ENCODE data around the gene SUSD3. TPM values are rescaled to one million over a fixed set of nuclear protein-coding genes. Genes with fewer than 3 reads are reported as not detected.
"Not testable (repeated sequence)": the region's sequence is repeated elsewhere in the genome, so short reads cannot be mapped to it uniquely, and the experiment has no call there.

The SUSD3 gene
- polyA plus RNA-seq, 4 donors = 8.5 to 10.3 (median 10.2) TPM

GRCh38 chr9:93108291-93109041 lies 50.0 kb downstream of the SUSD3 start:
- no peak for DNase-seq (ENCODE audit: low read depth in 4 of 4, low spot score in 2 of 4)

- no peak for DNase-seq (ENCODE audit: low read depth in 4 of 4, low spot score in 2 of 4)
Observed at GRCh38 chr9:93110311-93110855, 51.9 kb downstream of the SUSD3 start.

GRCh38 chr9:93111001-93111370 lies 52.5 kb downstream of the SUSD3 start:
- DNase-seq (ENCODE audit: low read depth in 4 of 4, low spot score in 2 of 4) = no peak

- no peak for DNase-seq (ENCODE audit: low read depth in 4 of 4, low spot score in 2 of 4)
Observed at GRCh38 chr9:93111371-93112115, 53.0 kb downstream of the SUSD3 start.

GRCh38 chr9:93112116-93112863 lies 53.8 kb downstream of the SUSD3 start:
- no peak for DNase-seq (ENCODE audit: low read depth in 4 of 4, low spot score in 2 of 4)

- no peak for DNase-seq (ENCODE audit: low read depth in 4 of 4, low spot score in 2 of 4)
Observed at GRCh38 chr9:93112864-93113389, 54.4 kb downstream of the SUSD3 start.

- DNase-seq (ENCODE audit: low read depth in 4 of 4, low spot score in 2 of 4) = no peak
Observed at GRCh38 chr9:93114169-93114983, 55.9 kb downstream of the SUSD3 start.

GRCh38 chr9:93114984-93115335 lies 56.5 kb downstream of the SUSD3 start:
- no peak for DNase-seq (ENCODE audit: low read depth in 4 of 4, low spot score in 2 of 4)

- no peak for DNase-seq (ENCODE audit: low read depth in 4 of 4, low spot score in 2 of 4)
Observed at GRCh38 chr9:93115486-93116071, 57.1 kb downstream of the SUSD3 start.

- no peak for DNase-seq (ENCODE audit: low read depth in 4 of 4, low spot score in 2 of 4)
Observed at GRCh38 chr9:93116072-93116961, 57.8 kb downstream of the SUSD3 start.

- not testable (repeated sequence) for DNase-seq (ENCODE audit: low read depth in 4 of 4, low spot score in 2 of 4)
Observed at GRCh38 chr9:93117521-93117920, 59.0 kb downstream of the SUSD3 start.

GRCh38 chr9:93117924-93118862 lies 59.7 kb downstream of the SUSD3 start:
- DNase-seq (ENCODE audit: low read depth in 4 of 4, low spot score in 2 of 4) = no peak

- DNase-seq (ENCODE audit: low read depth in 4 of 4, low spot score in 2 of 4) = no peak
Observed at GRCh38 chr9:93118863-93119702, 60.6 kb downstream of the SUSD3 start.

- DNase-seq (ENCODE audit: low read depth in 4 of 4, low spot score in 2 of 4) = no peak
Observed at GRCh38 chr9:93119703-93119952, 61.1 kb downstream of the SUSD3 start.

GRCh38 chr9:93119953-93120845 lies 61.7 kb downstream of the SUSD3 start:
- no peak for DNase-seq (ENCODE audit: low read depth in 4 of 4, low spot score in 2 of 4)

- no peak for DNase-seq (ENCODE audit: low read depth in 4 of 4, low spot score in 2 of 4)
Observed at GRCh38 chr9:93120846-93121315, 62.4 kb downstream of the SUSD3 start.
